Loucy (cell line): Measurements from ENCODE around the gene FAXDC2.

Source experiments
- H2AFZ ChIP-seq: fragments of 200-600 bp; sonication (generic); 2 replicates; pipeline ENCODE4 v1.6.0; 2016; ENCODE audit warnings: antibody characterized with exemption, mild to moderate bottlenecking, low read length, moderate library complexity
- H3F3A ChIP-seq: fragments of 200-600 bp; 2 replicates; pipeline ENCODE4 v1.6.0; 2016; ENCODE audit warnings: antibody characterized with exemption, low read depth, mild to moderate bottlenecking
- H3K27me3 ChIP-seq: fragments of 200-600 bp; sonication (generic); 2 replicates; pipeline ENCODE4 v1.6.1; 2014; ENCODE audit warnings: low read length, mild to moderate bottlenecking; ENCODE audit not compliant: insufficient read depth, poor library complexity, severe bottlenecking
- H3K36me3 ChIP-seq: fragments of 200-600 bp; sonication (generic); 2 replicates; pipeline ENCODE4 v1.6.1; 2016; ENCODE audit warnings: low read length; ENCODE audit not compliant: insufficient read depth
- H3K4me1 ChIP-seq: fragments of 200-600 bp; sonication (generic); 2 replicates; pipeline ENCODE4 v1.5.1; 2014; ENCODE audit warnings: low read length, mild to moderate bottlenecking; ENCODE audit not compliant: insufficient read depth, poor library complexity, severe bottlenecking
- H3K4me2 ChIP-seq: fragments of 200-600 bp; sonication (generic); 2 replicates; pipeline ENCODE4 v1.6.0; 2014; ENCODE audit warnings: antibody characterized with exemption, low read length, low read depth, mild to moderate bottlenecking; ENCODE audit not compliant: poor library complexity, severe bottlenecking
- H3K4me3 ChIP-seq: fragments of 200-600 bp; sonication (generic); 2 replicates; pipeline ENCODE4 v1.5.1; 2014; ENCODE audit warnings: low read length, mild to moderate bottlenecking, mixed read lengths; ENCODE audit not compliant: poor library complexity, severe bottlenecking
- H3K79me2 ChIP-seq: fragments of 200-600 bp; sonication (generic); 2 replicates; pipeline ENCODE4 v1.6.1; 2014; ENCODE audit warnings: low read length; ENCODE audit not compliant: insufficient read depth
- H3K9ac ChIP-seq: fragments of 200-600 bp; sonication (generic); 2 replicates; pipeline ENCODE4 v1.6.0; 2014; ENCODE audit warnings: mild to moderate bottlenecking, low read depth, low read length, moderate library complexity; ENCODE audit not compliant: poor library complexity, severe bottlenecking
- H3K9me2 ChIP-seq: fragments of 200-600 bp; sonication (generic); replicated peaks from 2 replicates; pipeline ENCODE4 v1.6.1; 2016; ENCODE audit warnings: low read depth, low read length, mixed read lengths
- H3K9me3 ChIP-seq: fragments of 200-600 bp; sonication (generic); 2 replicates; pipeline ENCODE4 v1.6.1; 2014; ENCODE audit warnings: mild to moderate bottlenecking, antibody characterized with exemption, low read length, low read depth; ENCODE audit not compliant: insufficient read depth
- H4K20me1 ChIP-seq: fragments of 200-600 bp; sonication (generic); 2 replicates; pipeline ENCODE4 v1.6.0; 2014; ENCODE audit warnings: antibody characterized with exemption, low read length, mild to moderate bottlenecking; ENCODE audit not compliant: insufficient read depth, poor library complexity, severe bottlenecking
- CTCF ChIP-seq: fragments of 200-600 bp; sonication (generic); conservative IDR thresholded peaks from 2 replicates; pipeline ENCODE4 v1.5.1; 2014; ENCODE audit warnings: mild to moderate bottlenecking, antibody characterized with exemption, low read length
- EZH2phosphoT487 ChIP-seq: fragments of 200-600 bp; IDR thresholded peaks from 2 replicates; pipeline ENCODE4 v1.6.1; 2018; ENCODE audit warnings: antibody characterized with exemption, mild to moderate bottlenecking, moderate library complexity, borderline replicate concordance

FAXDC2 gene

GRCh38 chr5:154849264-154849785 lies 1.1 kb downstream of the FAXDC2 start:
- no peak overlapping the region for H2AFZ ChIP-seq
- TF ChIP-seq CTCF (no peak), EZH2phosphoT487 (no peak)
- no peaks in the 10 kb centered on the region for H3K9me3 ChIP-seq
- H3K36me3 ChIP-seq: no peaks in the 10 kb centered on the region
- no peaks in the 10 kb centered on the region for H4K20me1 ChIP-seq
- H3K27me3 ChIP-seq: no peaks in the 10 kb centered on the region
- no peaks in the 10 kb centered on the region for H3K79me2 ChIP-seq
- no peaks in the 10 kb centered on the region for H3F3A ChIP-seq
- no peaks in the 10 kb centered on the region for H3K9me2 ChIP-seq
- no peak overlapping the region for H3K4me2 ChIP-seq
- H3K4me1 ChIP-seq: no peaks in the 10 kb centered on the region
- no peak overlapping the region for H3K4me3 ChIP-seq
- no peak overlapping the region for H3K9ac ChIP-seq

- H3K27me3 ChIP-seq: no peaks in the 10 kb centered on the region
- H3K9ac ChIP-seq: no peak overlapping the region
- H2AFZ ChIP-seq: no peak overlapping the region
- H4K20me1 ChIP-seq: no peaks in the 10 kb centered on the region
- H3K4me2 ChIP-seq: no peak overlapping the region
- H3K4me1 ChIP-seq: no peaks in the 10 kb centered on the region
- H3F3A ChIP-seq: no peaks in the 10 kb centered on the region
- no peaks in the 10 kb centered on the region for H3K36me3 ChIP-seq
- no peak for TF ChIP-seq CTCF
- no peak for TF ChIP-seq EZH2phosphoT487
- no peaks in the 10 kb centered on the region for H3K79me2 ChIP-seq
- no peaks in the 10 kb centered on the region for H3K9me2 ChIP-seq
- H3K4me3 ChIP-seq: no peak overlapping the region
- no peaks in the 10 kb centered on the region for H3K9me3 ChIP-seq
Observed at GRCh38 chr5:154844809-154845208, 5.6 kb downstream of the FAXDC2 start.

- no peaks in the 10 kb centered on the region for H3K4me1 ChIP-seq
- TF ChIP-seq EZH2phosphoT487 (no peak), CTCF (no peak)
- H3K4me2 ChIP-seq: no peak overlapping the region
- no peak overlapping the region for H2AFZ ChIP-seq
- no peaks in the 10 kb centered on the region for H3K9me3 ChIP-seq
- H3K4me3 ChIP-seq: no peak overlapping the region
- no peaks in the 10 kb centered on the region for H3K79me2 ChIP-seq
- no peaks in the 10 kb centered on the region for H3K27me3 ChIP-seq
- no peaks in the 10 kb centered on the region for H4K20me1 ChIP-seq
- H3F3A ChIP-seq: no peaks in the 10 kb centered on the region
- H3K9me2 ChIP-seq: no peaks in the 10 kb centered on the region
- no peak overlapping the region for H3K9ac ChIP-seq
- H3K36me3 ChIP-seq: no peaks in the 10 kb centered on the region
Observed at GRCh38 chr5:154842689-154843530, 7.5 kb downstream of the FAXDC2 start.
